Sigmoid colon (tissue), 4 donors: ENCODE results near the gene GPR119.

ENCODE experiments used
- EP300 ChIP-seq, 4 donors: sonication (generic); formaldehyde crosslinking; IDR thresholded peaks; one replicate each; pipeline ENCODE4 v1.6.1; 2017; ENCODE audit warnings: antibody characterized with exemption in 4 of 4
- POLR2A ChIP-seq, 2 donors: fragments of 450-650 bp; IDR thresholded peaks; one replicate each; pipeline ENCODE4 v1.6.1; 2016; ENCODE audit warnings: antibody characterized with exemption in 2 of 2, mild to moderate bottlenecking in 2 of 2, moderate library complexity in 2 of 2
- POLR2AphosphoS5 ChIP-seq, 4 donors: sonication (generic); formaldehyde crosslinking; IDR thresholded peaks; one replicate each; pipeline ENCODE4 v1.6.1; 2017; ENCODE audit warnings: antibody characterized with exemption in 4 of 4
- TF ChIP-seq, protein P1 (sequence below), 4 experiments: fragments of 450-650 bp in 3 of 4; fragments of 200-600 bp in 1 of 4; IDR thresholded peaks; one replicate each; pipeline ENCODE4 v1.5.1; 2016 to 2019; ENCODE audit warnings: antibody characterized with exemption in 4 of 4, mild to moderate bottlenecking in 3 of 4, moderate library complexity in 2 of 4

DNA sequence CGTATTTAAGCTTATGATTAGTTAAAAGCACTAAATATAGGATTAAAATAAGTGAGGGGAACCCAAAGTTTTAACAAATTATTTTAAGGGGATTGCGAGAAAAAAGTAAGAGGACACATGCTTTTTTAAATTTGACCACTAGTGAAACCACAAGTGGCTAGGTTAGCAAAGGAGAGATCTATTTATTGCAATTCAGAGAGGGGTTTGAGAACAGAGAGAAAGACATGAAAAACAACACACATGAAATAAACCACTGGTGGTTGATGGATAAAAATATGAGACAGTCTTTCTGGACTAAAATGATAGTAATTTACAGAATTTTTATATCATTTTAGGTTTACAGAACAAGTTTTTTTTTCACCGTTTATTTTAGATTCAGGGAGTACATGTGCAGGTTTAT, 33.9 kb downstream of the GPR119 start:
- TF ChIP-seq POLR2AphosphoS5 (IDR thresholded peaks at IDR 0.05) (no peak), POLR2A (IDR thresholded peaks at IDR 0.05) (no peak), EP300 (IDR thresholded peaks at IDR 0.05) (no peak)
- TF ChIP-seq, protein P1, sequence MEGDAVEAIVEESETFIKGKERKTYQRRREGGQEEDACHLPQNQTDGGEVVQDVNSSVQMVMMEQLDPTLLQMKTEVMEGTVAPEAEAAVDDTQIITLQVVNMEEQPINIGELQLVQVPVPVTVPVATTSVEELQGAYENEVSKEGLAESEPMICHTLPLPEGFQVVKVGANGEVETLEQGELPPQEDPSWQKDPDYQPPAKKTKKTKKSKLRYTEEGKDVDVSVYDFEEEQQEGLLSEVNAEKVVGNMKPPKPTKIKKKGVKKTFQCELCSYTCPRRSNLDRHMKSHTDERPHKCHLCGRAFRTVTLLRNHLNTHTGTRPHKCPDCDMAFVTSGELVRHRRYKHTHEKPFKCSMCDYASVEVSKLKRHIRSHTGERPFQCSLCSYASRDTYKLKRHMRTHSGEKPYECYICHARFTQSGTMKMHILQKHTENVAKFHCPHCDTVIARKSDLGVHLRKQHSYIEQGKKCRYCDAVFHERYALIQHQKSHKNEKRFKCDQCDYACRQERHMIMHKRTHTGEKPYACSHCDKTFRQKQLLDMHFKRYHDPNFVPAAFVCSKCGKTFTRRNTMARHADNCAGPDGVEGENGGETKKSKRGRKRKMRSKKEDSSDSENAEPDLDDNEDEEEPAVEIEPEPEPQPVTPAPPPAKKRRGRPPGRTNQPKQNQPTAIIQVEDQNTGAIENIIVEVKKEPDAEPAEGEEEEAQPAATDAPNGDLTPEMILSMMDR (IDR thresholded peaks at IDR 0.05): no peak
